Prostate gland (tissue), 2 donors: ENCODE measurements around the gene AGBL4.

Experiments used
- CTCF ChIP-seq, 4 experiments: fragments of 200-600 bp in 2 of 4; fragments of 450-650 bp in 2 of 4; sonication (generic) in 2 of 4; IDR thresholded peaks; 1 replicate in 3 of 4; 2 replicates in 1 of 4; pipeline ENCODE4 v1.5.1; 2016 to 2019; ENCODE audit warnings: antibody characterized with exemption in 4 of 4, mild to moderate bottlenecking in 2 of 4, moderate library complexity in 2 of 4
- POLR2A ChIP-seq: fragments of 450-650 bp; IDR thresholded peaks from one replicate; pipeline ENCODE4 v1.6.1; 2016; ENCODE audit warnings: antibody characterized with exemption, mild to moderate bottlenecking

GRCh38 chr1:48684381-48684780 is 1339.4 kb downstream of the AGBL4 start:
- TF ChIP-seq POLR2A (no peak), CTCF (IDR thresholded peaks at IDR 0.05) (no peak)
